H1 (cell line): Measurements from ENCODE around the gene PXDC1.

ENCODE experiments used
- EP300 ChIP-seq, 2 experiments: IDR thresholded peaks; 1 replicate in 1 of 2; 2 replicates in 1 of 2; pipeline ENCODE4 v1.6.1; 2011 to 2012; ENCODE audit warnings: low read depth in 2 of 2, low read length in 2 of 2, mild to moderate bottlenecking in 2 of 2, borderline replicate concordance in 1 of 2, inconsistent platforms in 1 of 2, moderate library complexity in 1 of 2
- SRF ChIP-seq: IDR thresholded peaks from 2 replicates; pipeline ENCODE4 v1.6.1; 2011; ENCODE audit warnings: mild to moderate bottlenecking, low read depth, low read length, moderate library complexity
- TEAD4 ChIP-seq: IDR thresholded peaks from 2 replicates; pipeline ENCODE4 v1.6.1; 2012; ENCODE audit warnings: low read depth, low read length, inconsistent platforms, mixed read lengths

DNA sequence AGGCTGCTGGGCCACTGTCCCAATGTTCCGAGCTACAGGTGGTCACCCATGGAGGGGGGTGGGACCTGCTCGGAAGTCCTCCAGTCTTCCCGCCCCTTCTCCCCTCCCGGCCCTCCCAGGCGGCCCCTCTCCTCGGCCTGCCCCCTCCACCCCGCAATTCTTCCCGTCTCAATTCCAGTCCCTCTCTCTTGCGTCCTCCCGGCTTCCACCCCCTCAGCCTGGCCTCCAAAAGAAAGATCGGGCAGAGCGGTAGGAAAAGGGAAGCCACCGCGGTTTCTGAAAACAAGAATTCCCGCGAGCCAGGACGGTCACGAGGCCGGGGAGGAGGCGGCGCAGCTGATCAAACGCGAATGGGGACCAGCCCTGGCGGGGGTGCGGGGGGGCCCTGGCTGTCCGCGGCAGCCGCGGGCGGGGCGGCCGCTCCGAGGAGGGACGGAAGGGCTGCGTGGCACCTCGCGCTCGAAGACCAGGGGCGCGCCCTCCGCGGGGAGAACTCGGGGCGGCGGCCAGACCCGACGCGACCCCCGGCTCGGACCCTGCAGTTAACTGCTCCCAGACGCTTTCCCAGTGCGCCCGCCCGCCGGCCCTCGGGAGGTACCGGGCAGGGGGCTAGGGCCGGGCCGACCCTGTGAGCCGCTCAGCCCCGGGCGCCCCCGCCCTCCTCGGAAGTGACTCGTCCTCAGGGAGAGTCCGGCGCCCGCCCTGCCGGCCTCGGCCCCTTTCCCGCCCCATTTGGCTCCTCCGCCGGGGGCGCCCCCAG is 1.0 kb downstream of the PXDC1 start:
- no peak for TF ChIP-seq SRF
- no peak for TF ChIP-seq TEAD4
- no peak for TF ChIP-seq EP300 (IDR thresholded peaks at IDR 0.05; ENCODE audit: borderline replicate concordance in 1 of 2, low read depth in 2 of 2, low read length in 2 of 2)
